ENCODE results near the gene CERS4.

The CERS4 gene

GRCh38 chr19:8208922-8209461 lies at the start of gene CERS4:
Gene CERS4 (plus strand): TSS chr19:8209370. CDS start chr19:8251077, 41,707 bp downstream.
- H3K4me3 ChIP-seq (ENCODE audit: low read length), result peak within 1 kb of the TSS; percentile 26
- DNase-seq (ENCODE audit: low read depth), result no peak
- TF ChIP-seq CTCF (conservative IDR thresholded peaks at IDR 0.05; ENCODE audit: low read length), result no peak

- TF ChIP-seq CTCF (conservative IDR thresholded peaks at IDR 0.05; ENCODE audit: low read length), result no peak
- no peak overlapping the region for H3K4me3 ChIP-seq (ENCODE audit: low read length)
- DNase-seq (ENCODE audit: low read depth), result no peak
These were observed 48.0 kb upstream of the CERS4 start for GRCh38 chr19:8161135-8161646.

- no peak for TF ChIP-seq CTCF (conservative IDR thresholded peaks at IDR 0.05; ENCODE audit: low read length)
- H3K4me3 ChIP-seq (ENCODE audit: low read length), result no peak overlapping the region
- no peak for DNase-seq (ENCODE audit: low read depth)
These were observed 45.4 kb upstream of the CERS4 start for GRCh38 chr19:8163759-8164158.

- DNase-seq (ENCODE audit: low read depth), result no peak
- TF ChIP-seq CTCF (conservative IDR thresholded peaks at IDR 0.05; ENCODE audit: low read length), result no peak
- H3K4me3 ChIP-seq (ENCODE audit: low read length), result no peak overlapping the region
These were observed 41.2 kb upstream of the CERS4 start for GRCh38 chr19:8167985-8168384.

DNA sequence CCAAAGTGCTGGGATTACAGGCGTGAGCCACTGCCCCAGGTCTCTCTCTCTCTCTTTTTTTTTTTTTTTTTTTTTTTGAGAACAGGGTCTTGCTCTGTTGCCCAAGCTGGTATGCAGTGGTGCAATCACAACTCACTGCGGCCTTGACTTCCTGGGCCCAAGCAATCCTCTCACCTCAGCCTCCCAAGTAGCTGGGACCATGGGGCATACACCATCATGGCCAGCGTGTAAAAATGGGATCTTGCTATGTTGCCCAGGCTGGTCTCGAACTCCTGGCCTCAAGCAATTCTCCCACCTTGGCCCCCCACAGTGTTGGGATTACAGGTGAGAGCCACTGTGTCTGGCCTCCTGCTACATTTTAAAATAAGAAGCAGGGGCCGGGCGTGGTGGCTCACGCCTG lies 40.6 kb upstream of the CERS4 start:
- no peak for DNase-seq (ENCODE audit: low read depth)
- no peak for TF ChIP-seq CTCF (conservative IDR thresholded peaks at IDR 0.05; ENCODE audit: low read length)
- H3K4me3 ChIP-seq (ENCODE audit: low read length), result no peak overlapping the region

DNA sequence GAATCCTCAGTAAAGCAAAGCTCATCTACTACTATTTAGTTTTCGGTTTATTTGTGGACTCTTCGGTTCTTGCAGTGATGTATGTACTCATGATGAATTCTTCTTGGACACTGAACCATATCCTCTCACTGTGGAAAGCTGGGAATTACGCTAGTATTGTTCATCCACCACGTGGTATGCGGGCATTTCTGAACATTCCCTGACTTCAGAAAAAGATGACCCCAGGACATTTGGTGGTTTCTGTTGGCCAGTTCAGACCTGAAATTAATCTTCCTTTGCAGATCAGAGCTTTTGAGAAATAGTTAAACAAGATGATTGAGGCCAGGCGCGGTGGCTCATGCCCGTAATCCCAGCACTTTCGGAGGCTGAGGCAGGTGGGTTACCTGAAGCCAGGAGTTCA lies 34.5 kb upstream of the CERS4 start:
- no peak for TF ChIP-seq CTCF (conservative IDR thresholded peaks at IDR 0.05; ENCODE audit: low read length)
- H3K4me3 ChIP-seq (ENCODE audit: low read length), result no peak overlapping the region
- DNase-seq (ENCODE audit: low read depth), result no peak

DNA sequence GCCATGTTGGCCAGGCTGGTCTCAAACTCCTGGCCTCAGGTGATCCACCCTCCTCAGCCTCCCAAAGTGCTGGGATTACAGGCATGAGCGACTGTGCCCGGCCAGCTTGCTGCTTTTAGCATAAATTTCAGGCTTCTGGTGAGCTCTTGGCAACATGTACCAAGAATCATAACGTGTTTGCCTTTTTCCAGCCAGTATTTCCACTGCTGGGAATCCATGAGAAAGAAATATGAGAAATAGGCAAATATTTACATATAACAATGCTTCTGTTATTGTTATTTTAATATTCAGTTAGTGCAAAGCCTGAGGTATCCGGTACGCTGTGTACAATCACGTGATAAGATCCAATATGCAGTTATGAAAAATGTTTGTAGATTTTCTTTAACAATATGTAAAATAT lies 29.2 kb upstream of the CERS4 start:
- TF ChIP-seq CTCF (conservative IDR thresholded peaks at IDR 0.05; ENCODE audit: low read length), result no peak
- DNase-seq (ENCODE audit: low read depth), result no peak
- no peak overlapping the region for H3K4me3 ChIP-seq (ENCODE audit: low read length)

Measured in AG10803 (cell line).